GM12878 (cell line): Measurements from ENCODE around the gene FOSB. TPM values are rescaled to one million over a fixed set of nuclear protein-coding genes. Genes with fewer than 3 reads are reported as not detected.

Experiments
- BCL11A ChIP-seq: IDR thresholded peaks from 2 replicates; pipeline ENCODE4 v1.6.1; 2011; ENCODE audit warnings: low read depth, low read length
- EED ChIP-seq: sonication (generic); IDR thresholded peaks from 2 replicates; pipeline ENCODE4 v1.6.1; 2016; ENCODE audit warnings: antibody characterized with exemption, low read depth
- EP300 ChIP-seq, 2 experiments: fragments of 150-350 bp in 1 of 2; IDR thresholded peaks; 2 replicates each; pipeline ENCODE4 v1.6.1; 2011 to 2012; ENCODE audit warnings: low read depth in 2 of 2, low read length in 2 of 2, borderline replicate concordance in 1 of 2, improper control_type of control experiment in 1 of 2, inconsistent platforms in 1 of 2; ENCODE audit not compliant: control insufficient read depth in 1 of 2
- HDAC6 ChIP-seq: fragments of 200-600 bp; sonication (generic); IDR thresholded peaks from one replicate; pipeline ENCODE4 v1.8.0; 2017; ENCODE audit warnings: antibody characterized with exemption; ENCODE audit not compliant: unreplicated experiment
- LARP7 ChIP-seq: fragments of 450-650 bp; IDR thresholded peaks from 2 replicates; pipeline ENCODE4 v1.6.1; 2017; ENCODE audit warnings: mild to moderate bottlenecking
- POU2F2 ChIP-seq: IDR thresholded peaks from 3 replicates; pipeline ENCODE4 v1.6.1; 2011; ENCODE audit warnings: low read depth, mild to moderate bottlenecking, low read length, borderline replicate concordance
- SIX5 ChIP-seq: IDR thresholded peaks from 2 replicates; pipeline ENCODE4 v1.6.1; 2011; ENCODE audit warnings: mild to moderate bottlenecking, low read depth, low read length, moderate library complexity; ENCODE audit not compliant: severe bottlenecking
- SMAD1 ChIP-seq: fragments of 450-650 bp; IDR thresholded peaks from 2 replicates; pipeline ENCODE4 v1.6.1; 2018; ENCODE audit warnings: mild to moderate bottlenecking, low read depth; ENCODE audit not compliant: partially characterized antibody
- TCF3 ChIP-seq: IDR thresholded peaks from 2 replicates; pipeline ENCODE4 v1.6.1; 2012; ENCODE audit warnings: low read depth, mild to moderate bottlenecking, low read length, borderline replicate concordance; ENCODE audit not compliant: insufficient read depth
- ZBED1 ChIP-seq: IDR thresholded peaks from 2 replicates; pipeline ENCODE4 v1.6.1; 2016; ENCODE audit warnings: borderline replicate concordance
- polyA plus RNA-seq, 11 experiments: library from polyadenylated mRNA; depleted of rRNA in 4 of 11; unstranded in 6 of 11; stranded (reverse) in 5 of 11; fragments of >200 nt; fragmentation: Nextera tagmentation in 4 of 11; fragmentation: Illumina TruSeq in 1 of 11; extraction: Ambion mirVana in 4 of 11; extraction: Trizol in 1 of 11; gene quantifications; 1 replicate in 1 of 11; 2 replicates in 10 of 11; pipeline versions ENCODE4 v1.2.1 to v1.2.3, GENCODE V29; 2011 to 2016; ENCODE audit warnings: inconsistent platforms in 2 of 11, missing spikeins in 2 of 11, low read depth in 1 of 11
- total RNA-seq, 4 experiments: library from RNA; depleted of rRNA in 3 of 4; stranded (reverse); fragments of >200 nt in 3 of 4; fragmentation: Illumina TruSeq in 1 of 4; extraction: Trizol in 1 of 4; gene quantifications; 2 replicates each; pipeline versions ENCODE4 v1.2.1 to v1.2.3, GENCODE V29; 2013 to 2021
- TF ChIP-seq, protein P1 (sequence below): fragments of 450-650 bp; formaldehyde crosslinking; IDR thresholded peaks from 2 replicates; pipeline ENCODE4 v1.4.0; 2022; ENCODE audit warnings: mild to moderate bottlenecking, moderate library complexity
- TF ChIP-seq, protein P2 (sequence below): IDR thresholded peaks from 2 replicates; pipeline ENCODE4 v1.6.1; 2011; ENCODE audit warnings: borderline replicate concordance, low read depth, mild to moderate bottlenecking, moderate library complexity, low read length; ENCODE audit not compliant: insufficient read depth, poor library complexity, severe bottlenecking
- TF ChIP-seq, protein P3 (sequence below): fragments of 450-650 bp; IDR thresholded peaks from 2 replicates; pipeline ENCODE4 v1.6.1; 2014; ENCODE audit warnings: mild to moderate bottlenecking
- TF ChIP-seq, protein P4 (sequence below): IDR thresholded peaks from 2 replicates; pipeline ENCODE4 v1.6.1; 2012; ENCODE audit warnings: improper control_type of control experiment, low read depth, low read length; ENCODE audit not compliant: insufficient replicate concordance
- TF ChIP-seq, protein P5 (sequence below): fragments of 150-350 bp; IDR thresholded peaks from 2 replicates; pipeline ENCODE4 v1.6.1; 2014; ENCODE audit warnings: mild to moderate bottlenecking, low read depth, low read length

Gene FOSB
- total and polyA plus RNA-seq, 10 of the 15 experiments (the other 5 are each of a cell fraction or from before 2014, with no cell fraction given) = 0.06 to 0.56 (median 0.26) TPM

DNA sequence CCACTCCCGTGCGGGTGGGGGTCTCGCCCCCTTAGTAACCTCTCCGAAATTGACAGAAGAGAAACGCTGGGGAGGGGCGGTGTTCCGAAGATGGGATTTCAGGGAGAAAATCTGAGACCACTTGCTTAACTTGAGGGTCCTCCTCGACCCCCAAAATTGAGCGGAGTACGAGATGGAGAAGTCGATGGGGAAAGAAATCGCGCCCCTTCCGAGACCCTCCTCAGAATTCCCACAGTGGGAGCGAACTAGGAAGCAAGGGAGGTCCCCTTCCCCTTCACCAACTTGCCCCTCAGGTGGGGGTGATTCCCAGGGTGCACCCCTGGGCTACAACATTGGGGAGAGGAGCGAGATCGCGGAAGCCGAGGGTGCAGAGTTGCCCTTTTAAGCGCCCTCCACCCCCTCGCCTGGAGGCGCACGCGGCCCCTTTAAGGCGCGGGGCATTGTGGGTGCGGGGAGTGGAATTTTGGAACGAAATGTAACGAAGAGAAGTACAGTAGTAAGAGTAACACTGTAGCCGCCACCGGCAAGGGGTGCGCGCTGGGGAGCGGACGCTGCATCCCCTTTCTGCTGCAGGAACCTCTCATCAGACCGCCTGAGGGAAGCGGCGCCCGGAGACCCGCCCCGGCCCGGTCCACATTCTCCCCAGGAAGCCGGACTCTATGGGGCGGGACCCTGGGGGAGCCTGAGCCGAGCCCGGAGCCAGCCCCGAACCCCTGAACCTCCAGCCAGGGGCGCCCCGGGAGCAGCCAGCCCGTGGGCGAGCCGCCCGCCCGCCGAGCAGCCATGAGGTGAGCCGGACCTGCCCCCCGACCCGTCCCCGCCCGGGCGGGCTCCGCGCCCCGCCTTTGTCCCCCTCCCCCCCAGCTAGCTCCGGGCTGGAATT, 39.4 kb downstream of the FOSB start, which contains the start of gene VASP (continued):
- TF ChIP-seq, protein P1, sequence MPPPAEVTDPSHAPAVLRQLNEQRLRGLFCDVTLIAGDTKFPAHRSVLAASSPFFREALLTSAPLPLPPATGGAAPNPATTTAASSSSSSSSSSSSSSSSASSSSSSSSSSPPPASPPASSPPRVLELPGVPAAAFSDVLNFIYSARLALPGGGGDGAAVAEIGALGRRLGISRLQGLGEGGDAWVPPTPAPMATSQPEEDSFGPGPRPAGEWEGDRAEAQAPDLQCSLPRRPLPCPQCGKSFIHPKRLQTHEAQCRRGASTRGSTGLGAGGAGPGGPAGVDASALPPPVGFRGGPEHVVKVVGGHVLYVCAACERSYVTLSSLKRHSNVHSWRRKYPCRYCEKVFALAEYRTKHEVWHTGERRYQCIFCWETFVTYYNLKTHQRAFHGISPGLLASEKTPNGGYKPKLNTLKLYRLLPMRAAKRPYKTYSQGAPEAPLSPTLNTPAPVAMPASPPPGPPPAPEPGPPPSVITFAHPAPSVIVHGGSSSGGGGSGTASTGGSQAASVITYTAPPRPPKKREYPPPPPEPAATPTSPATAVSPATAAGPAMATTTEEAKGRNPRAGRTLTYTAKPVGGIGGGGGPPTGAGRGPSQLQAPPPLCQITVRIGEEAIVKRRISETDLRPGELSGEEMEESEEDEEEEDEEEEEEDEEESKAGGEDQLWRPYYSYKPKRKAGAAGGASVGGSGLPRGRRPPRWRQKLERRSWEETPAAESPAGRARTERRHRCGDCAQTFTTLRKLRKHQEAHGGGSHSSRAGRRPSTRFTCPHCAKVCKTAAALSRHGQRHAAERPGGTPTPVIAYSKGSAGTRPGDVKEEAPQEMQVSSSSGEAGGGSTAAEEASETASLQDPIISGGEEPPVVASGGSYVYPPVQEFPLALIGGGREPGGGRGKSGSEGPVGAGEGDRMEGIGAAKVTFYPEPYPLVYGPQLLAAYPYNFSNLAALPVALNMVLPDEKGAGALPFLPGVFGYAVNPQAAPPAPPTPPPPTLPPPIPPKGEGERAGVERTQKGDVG = no peak
- TF ChIP-seq, protein P2, sequence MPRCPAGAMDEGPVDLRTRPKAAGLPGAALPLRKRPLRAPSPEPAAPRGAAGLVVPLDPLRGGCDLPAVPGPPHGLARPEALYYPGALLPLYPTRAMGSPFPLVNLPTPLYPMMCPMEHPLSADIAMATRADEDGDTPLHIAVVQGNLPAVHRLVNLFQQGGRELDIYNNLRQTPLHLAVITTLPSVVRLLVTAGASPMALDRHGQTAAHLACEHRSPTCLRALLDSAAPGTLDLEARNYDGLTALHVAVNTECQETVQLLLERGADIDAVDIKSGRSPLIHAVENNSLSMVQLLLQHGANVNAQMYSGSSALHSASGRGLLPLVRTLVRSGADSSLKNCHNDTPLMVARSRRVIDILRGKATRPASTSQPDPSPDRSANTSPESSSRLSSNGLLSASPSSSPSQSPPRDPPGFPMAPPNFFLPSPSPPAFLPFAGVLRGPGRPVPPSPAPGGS = no peak
- TF ChIP-seq SMAD1 = no peak
- no peak for TF ChIP-seq SIX5
- 0 out of 2 replicates have a peak, but pooled peaks have one; percentile 4 for TF ChIP-seq BCL11A
- TF ChIP-seq, protein P3, sequence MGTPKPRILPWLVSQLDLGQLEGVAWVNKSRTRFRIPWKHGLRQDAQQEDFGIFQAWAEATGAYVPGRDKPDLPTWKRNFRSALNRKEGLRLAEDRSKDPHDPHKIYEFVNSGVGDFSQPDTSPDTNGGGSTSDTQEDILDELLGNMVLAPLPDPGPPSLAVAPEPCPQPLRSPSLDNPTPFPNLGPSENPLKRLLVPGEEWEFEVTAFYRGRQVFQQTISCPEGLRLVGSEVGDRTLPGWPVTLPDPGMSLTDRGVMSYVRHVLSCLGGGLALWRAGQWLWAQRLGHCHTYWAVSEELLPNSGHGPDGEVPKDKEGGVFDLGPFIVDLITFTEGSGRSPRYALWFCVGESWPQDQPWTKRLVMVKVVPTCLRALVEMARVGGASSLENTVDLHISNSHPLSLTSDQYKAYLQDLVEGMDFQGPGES = no peak
- 0 out of 2 replicates have a peak, but pooled peaks have one; percentile 51 for TF ChIP-seq TCF3
- TF ChIP-seq HDAC6 = peak; percentile 76
- peak; percentile 72; the same call in 1 of the 2 replicates for TF ChIP-seq ZBED1
- no peak for TF ChIP-seq EED
- peak; percentile 67 for TF ChIP-seq LARP7
- peak in 1 of 2 experiments; percentile 39; a peak in 1 of 4 replicates for TF ChIP-seq EP300 (IDR thresholded peaks at IDR 0.05; ENCODE audit: borderline replicate concordance in 1 of 2, control insufficient read depth in 1 of 2, low read depth in 2 of 2, low read length in 2 of 2)
- TF ChIP-seq, protein P4, sequence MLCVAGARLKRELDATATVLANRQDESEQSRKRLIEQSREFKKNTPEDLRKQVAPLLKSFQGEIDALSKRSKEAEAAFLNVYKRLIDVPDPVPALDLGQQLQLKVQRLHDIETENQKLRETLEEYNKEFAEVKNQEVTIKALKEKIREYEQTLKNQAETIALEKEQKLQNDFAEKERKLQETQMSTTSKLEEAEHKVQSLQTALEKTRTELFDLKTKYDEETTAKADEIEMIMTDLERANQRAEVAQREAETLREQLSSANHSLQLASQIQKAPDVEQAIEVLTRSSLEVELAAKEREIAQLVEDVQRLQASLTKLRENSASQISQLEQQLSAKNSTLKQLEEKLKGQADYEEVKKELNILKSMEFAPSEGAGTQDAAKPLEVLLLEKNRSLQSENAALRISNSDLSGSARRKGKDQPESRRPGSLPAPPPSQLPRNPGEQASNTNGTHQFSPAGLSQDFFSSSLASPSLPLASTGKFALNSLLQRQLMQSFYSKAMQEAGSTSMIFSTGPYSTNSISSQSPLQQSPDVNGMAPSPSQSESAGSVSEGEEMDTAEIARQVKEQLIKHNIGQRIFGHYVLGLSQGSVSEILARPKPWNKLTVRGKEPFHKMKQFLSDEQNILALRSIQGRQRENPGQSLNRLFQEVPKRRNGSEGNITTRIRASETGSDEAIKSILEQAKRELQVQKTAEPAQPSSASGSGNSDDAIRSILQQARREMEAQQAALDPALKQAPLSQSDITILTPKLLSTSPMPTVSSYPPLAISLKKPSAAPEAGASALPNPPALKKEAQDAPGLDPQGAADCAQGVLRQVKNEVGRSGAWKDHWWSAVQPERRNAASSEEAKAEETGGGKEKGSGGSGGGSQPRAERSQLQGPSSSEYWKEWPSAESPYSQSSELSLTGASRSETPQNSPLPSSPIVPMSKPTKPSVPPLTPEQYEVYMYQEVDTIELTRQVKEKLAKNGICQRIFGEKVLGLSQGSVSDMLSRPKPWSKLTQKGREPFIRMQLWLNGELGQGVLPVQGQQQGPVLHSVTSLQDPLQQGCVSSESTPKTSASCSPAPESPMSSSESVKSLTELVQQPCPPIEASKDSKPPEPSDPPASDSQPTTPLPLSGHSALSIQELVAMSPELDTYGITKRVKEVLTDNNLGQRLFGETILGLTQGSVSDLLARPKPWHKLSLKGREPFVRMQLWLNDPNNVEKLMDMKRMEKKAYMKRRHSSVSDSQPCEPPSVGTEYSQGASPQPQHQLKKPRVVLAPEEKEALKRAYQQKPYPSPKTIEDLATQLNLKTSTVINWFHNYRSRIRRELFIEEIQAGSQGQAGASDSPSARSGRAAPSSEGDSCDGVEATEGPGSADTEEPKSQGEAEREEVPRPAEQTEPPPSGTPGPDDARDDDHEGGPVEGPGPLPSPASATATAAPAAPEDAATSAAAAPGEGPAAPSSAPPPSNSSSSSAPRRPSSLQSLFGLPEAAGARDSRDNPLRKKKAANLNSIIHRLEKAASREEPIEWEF = no peak
- peak; percentile 97 for TF ChIP-seq POU2F2
- TF ChIP-seq, protein P5, sequence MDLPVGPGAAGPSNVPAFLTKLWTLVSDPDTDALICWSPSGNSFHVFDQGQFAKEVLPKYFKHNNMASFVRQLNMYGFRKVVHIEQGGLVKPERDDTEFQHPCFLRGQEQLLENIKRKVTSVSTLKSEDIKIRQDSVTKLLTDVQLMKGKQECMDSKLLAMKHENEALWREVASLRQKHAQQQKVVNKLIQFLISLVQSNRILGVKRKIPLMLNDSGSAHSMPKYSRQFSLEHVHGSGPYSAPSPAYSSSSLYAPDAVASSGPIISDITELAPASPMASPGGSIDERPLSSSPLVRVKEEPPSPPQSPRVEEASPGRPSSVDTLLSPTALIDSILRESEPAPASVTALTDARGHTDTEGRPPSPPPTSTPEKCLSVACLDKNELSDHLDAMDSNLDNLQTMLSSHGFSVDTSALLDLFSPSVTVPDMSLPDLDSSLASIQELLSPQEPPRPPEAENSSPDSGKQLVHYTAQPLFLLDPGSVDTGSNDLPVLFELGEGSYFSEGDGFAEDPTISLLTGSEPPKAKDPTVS = no peak
